CD4-positive, alpha-beta memory T cell (primary cell): Measurements from ENCODE around the gene RRAGC. TPM values are rescaled to one million over a fixed set of nuclear protein-coding genes. Genes with fewer than 3 reads are reported as not detected.

Experiments used
- CTCF ChIA-PET: fragments of 350-600 bp; sonication (Branson Sonifier 250); formaldehyde crosslinking; loops from one replicate; lab custom pipeline; 2021; ENCODE audit warnings: inconsistent platforms; ENCODE audit not compliant: partially characterized antibody; lab: Charles Lee
- POLR2A ChIA-PET: fragments of 350-600 bp; sonication (Branson Sonifier 250); formaldehyde crosslinking; loops from one replicate; lab custom pipeline; 2021; ENCODE audit not compliant: partially characterized antibody; lab: Charles Lee
- DNase-seq, 5 donors: peaks; one replicate each; pipeline versions ENCODE4 v3.0.0 to v3.0.0-alpha.2; 2020 to 2022; ENCODE audit warnings: mixed read lengths in 1 of 5
- H3K27ac ChIP-seq: one replicate; pipeline ENCODE4 v1.7.0; 2013; ENCODE audit warnings: low read depth, low read length
- H3K27me3 ChIP-seq: 2 replicates; pipeline ENCODE4 v1.7.0; 2013; ENCODE audit warnings: mild to moderate bottlenecking, low read length, moderate library complexity; ENCODE audit not compliant: insufficient read depth
- H3K36me3 ChIP-seq: 2 replicates; pipeline ENCODE4 v1.7.0; 2013; ENCODE audit warnings: mild to moderate bottlenecking, low read length, moderate library complexity; ENCODE audit not compliant: insufficient read depth
- H3K4me1 ChIP-seq: 2 replicates; pipeline ENCODE4 v1.7.0; 2013; ENCODE audit warnings: mild to moderate bottlenecking, low read length, moderate library complexity; ENCODE audit not compliant: insufficient read depth
- H3K4me3 ChIP-seq, 2 donors: one replicate each; pipeline ENCODE4 v1.7.0; 2013; ENCODE audit warnings: low read length in 2 of 2, mild to moderate bottlenecking in 1 of 2
- H3K9me3 ChIP-seq, 2 donors: one replicate each; pipeline ENCODE4 v1.7.0; 2013; ENCODE audit warnings: low read length in 2 of 2, control low read depth in 1 of 2; ENCODE audit not compliant: control insufficient read depth in 1 of 2
- H3K27ac Mint-ChIP-seq, 7 donors: one replicate each; pipeline ENCODE4 v1.8.0; 2020 to 2021; ENCODE audit warnings: mixed read lengths in 7 of 7, mild to moderate bottlenecking in 6 of 7, inconsistent platforms in 3 of 7, moderate library complexity in 3 of 7
- H3K27me3 Mint-ChIP-seq, 2 donors: one replicate each; pipeline ENCODE4 v1.8.0; 2020 to 2021; ENCODE audit warnings: mixed read lengths in 2 of 2
- H3K36me3 Mint-ChIP-seq, 2 donors: one replicate each; pipeline ENCODE4 v1.8.0; 2020 to 2021; ENCODE audit warnings: mixed read lengths in 2 of 2, inconsistent platforms in 1 of 2, mild to moderate bottlenecking in 1 of 2
- H3K4me1 Mint-ChIP-seq, 4 donors: one replicate each; pipeline ENCODE4 v1.8.0; 2020 to 2021; ENCODE audit warnings: mixed read lengths in 4 of 4, mild to moderate bottlenecking in 1 of 4
- H3K4me3 Mint-ChIP-seq, 8 donors: one replicate each; pipeline ENCODE4 v1.8.0; 2020 to 2021; ENCODE audit warnings: mixed read lengths in 8 of 8, mild to moderate bottlenecking in 7 of 8, moderate library complexity in 6 of 8, inconsistent platforms in 3 of 8
- H3K9me3 Mint-ChIP-seq, 8 donors: one replicate each; pipeline ENCODE4 v1.8.0; 2020 to 2021; ENCODE audit warnings: mixed read lengths in 8 of 8, mild to moderate bottlenecking in 5 of 8, inconsistent platforms in 3 of 8, moderate library complexity in 1 of 8
- intact Hi-C: fragments of 100-400 bp; cut with micrococcal nuclease; formaldehyde crosslinking; loops from one replicate; pipeline ENCODE4 v1.15.1; 2023
- polyA plus RNA-seq, 2 donors: library from polyadenylated mRNA; unstranded; fragments of 300-500 nt; fragmentation: Illumina TruSeq; gene quantifications; one replicate each; pipeline ENCODE4 v1.2.3, GENCODE V29; 2021
- total RNA-seq, 2 experiments: library from RNA; stranded (reverse); gene quantifications; one replicate each; pipeline ENCODE4 v1.2.3, GENCODE V29; 2021

The RRAGC gene
- total and polyA plus RNA-seq, 4 experiments from 2014 or later = 8.8 to 25.2 (median 16.8) TPM

GRCh38 chr1:38829368-38829767, 30.2 kb downstream of the RRAGC start:
- Mint-ChIP-seq H3K36me3 (no peaks in the 10 kb centered on the region), H3K9me3 (no peaks in the 10 kb centered on the region), H3K27ac (no peak overlapping the region), H3K4me1 (no peaks in the 10 kb centered on the region), H3K27me3 (peaks cover 27 to 31% of the 10 kb centered on the region in 2 donors), H3K4me3 (no peak overlapping the region)
- no peaks in the 10 kb centered on the region for H3K36me3 ChIP-seq
- no peak overlapping the region for H3K4me3 ChIP-seq
- H3K27me3 ChIP-seq = no peaks in the 10 kb centered on the region
- H3K9me3 ChIP-seq = no peaks in the 10 kb centered on the region
- no peaks in the 10 kb centered on the region for H3K4me1 ChIP-seq
- no peak for DNase-seq
- ChIA-PET POLR2A (no interaction called here), CTCF (interaction anchor here (0.7 kb wide), 2 partner anchors 11 to 1002 kb away, joined by 3 to 4 read pairs; no protein-coding TSS in a partner anchor)
- H3K27ac ChIP-seq = no peak overlapping the region
- intact Hi-C loops = no loop called here

GRCh38 chr1:38827318-38827717, 32.3 kb downstream of the RRAGC start:
- no peaks in the 10 kb centered on the region for H3K9me3 ChIP-seq
- no peaks in the 10 kb centered on the region for H3K36me3 ChIP-seq
- no peaks in the 10 kb centered on the region for H3K9me3 Mint-ChIP-seq
- ChIA-PET POLR2A (no interaction called here), CTCF (interaction anchor here (0.8 to 2.2 kb wide), 3 partner anchors 8 to 265 kb away, joined by 3 to 8 read pairs (median 3); no protein-coding TSS in a partner anchor)
- no peak overlapping the region for H3K4me3 Mint-ChIP-seq
- H3K4me1 Mint-ChIP-seq = no peaks in the 10 kb centered on the region
- H3K4me1 ChIP-seq = no peaks in the 10 kb centered on the region
- no peak overlapping the region for H3K4me3 ChIP-seq
- no peaks in the 10 kb centered on the region for H3K36me3 Mint-ChIP-seq
- no peak overlapping the region for H3K27ac ChIP-seq
- intact Hi-C loops = no loop called here
- H3K27me3 ChIP-seq = no peaks in the 10 kb centered on the region
- no peak for DNase-seq
- H3K27ac Mint-ChIP-seq = no peak overlapping the region
- H3K27me3 Mint-ChIP-seq = peaks cover 29 to 33% of the 10 kb centered on the region in 2 donors

- Mint-ChIP-seq H3K9me3 (no peaks in the 10 kb centered on the region), H3K36me3 (no peaks in the 10 kb centered on the region), H3K27ac (no peak overlapping the region), H3K4me3 (no peak overlapping the region), H3K4me1 (no peaks in the 10 kb centered on the region), H3K27me3 (peaks cover 29 to 32% of the 10 kb centered on the region in 2 donors)
- Histone ChIP-seq H3K4me3 (no peak overlapping the region), H3K27ac (no peak overlapping the region), H3K36me3 (no peaks in the 10 kb centered on the region), H3K9me3 (no peaks in the 10 kb centered on the region), H3K27me3 (no peaks in the 10 kb centered on the region), H3K4me1 (no peaks in the 10 kb centered on the region)
- ChIA-PET POLR2A (no interaction called here), CTCF (interaction anchor here (0.8 to 2.2 kb wide), 3 partner anchors 8 to 265 kb away, joined by 3 to 8 read pairs (median 3); no protein-coding TSS in a partner anchor)
- no peak for DNase-seq
- intact Hi-C loops = no loop called here
Measured at GRCh38 chr1:38826886-38827285, 32.7 kb downstream of the RRAGC start.

- Mint-ChIP-seq H3K9me3 (no peaks in the 10 kb centered on the region), H3K27me3 (peaks cover 29 to 32% of the 10 kb centered on the region in 2 donors), H3K36me3 (no peaks in the 10 kb centered on the region), H3K4me3 (no peak overlapping the region), H3K27ac (no peak overlapping the region), H3K4me1 (no peaks in the 10 kb centered on the region)
- H3K4me3 ChIP-seq = no peak overlapping the region
- no peak overlapping the region for H3K27ac ChIP-seq
- H3K27me3 ChIP-seq = no peaks in the 10 kb centered on the region
- intact Hi-C loops = no loop called here
- ChIA-PET POLR2A (no interaction called here), CTCF (interaction anchor here (1.2 kb wide), 1 partner anchor 9 kb away, joined by 3 read pairs; no protein-coding TSS in a partner anchor)
- DNase-seq = no peak
- no peaks in the 10 kb centered on the region for H3K4me1 ChIP-seq
- H3K36me3 ChIP-seq = no peaks in the 10 kb centered on the region
- H3K9me3 ChIP-seq = no peaks in the 10 kb centered on the region
Measured at GRCh38 chr1:38826262-38826661, 33.3 kb downstream of the RRAGC start.

GRCh38 chr1:38820860-38821259, 38.7 kb downstream of the RRAGC start:
- peaks cover 16% of the 10 kb centered on the region for H3K4me1 ChIP-seq
- peaks cover 2 to 16% (median 3%) of the 10 kb centered on the region in 4 donors for H3K4me1 Mint-ChIP-seq
- H3K9me3 ChIP-seq = no peaks in the 10 kb centered on the region
- H3K27me3 Mint-ChIP-seq = peaks cover 40 to 57% of the 10 kb centered on the region in 2 donors
- intact Hi-C loops = no loop called here
- no peaks in the 10 kb centered on the region for H3K36me3 Mint-ChIP-seq
- no peaks in the 10 kb centered on the region for H3K36me3 ChIP-seq
- ChIA-PET POLR2A (no interaction called here), CTCF (interaction anchor here (1.0 to 1.8 kb wide), 2 partner anchors 12 to 236 kb away, joined by 3 to 4 read pairs; no protein-coding TSS in a partner anchor)
- H3K4me3 ChIP-seq = no peak overlapping the region
- DNase-seq = no peak
- peaks cover 35% of the 10 kb centered on the region for H3K27me3 ChIP-seq
- H3K4me3 Mint-ChIP-seq = no peak overlapping the region
- no peak overlapping the region for H3K27ac ChIP-seq
- H3K9me3 Mint-ChIP-seq = peaks cover 0 to 3% (median 0%) of the 10 kb centered on the region in 8 donors
- no peak overlapping the region for H3K27ac Mint-ChIP-seq

- H3K27me3 Mint-ChIP-seq = peaks cover 43 to 57% of the 10 kb centered on the region in 2 donors
- POLR2A ChIA-PET = no interaction called here
- no peak overlapping the region for H3K4me3 Mint-ChIP-seq
- peaks cover 0 to 3% (median 0%) of the 10 kb centered on the region in 8 donors for H3K9me3 Mint-ChIP-seq
- H3K4me1 Mint-ChIP-seq = peaks cover 3 to 23% (median 6%) of the 10 kb centered on the region in 4 donors
- H3K27ac Mint-ChIP-seq = no peak overlapping the region
- H3K36me3 Mint-ChIP-seq = no peaks in the 10 kb centered on the region
- Histone ChIP-seq H3K4me1 (peaks cover 19% of the 10 kb centered on the region), H3K27me3 (peaks cover 41% of the 10 kb centered on the region), H3K9me3 (no peaks in the 10 kb centered on the region), H3K27ac (no peak overlapping the region), H3K36me3 (no peaks in the 10 kb centered on the region), H3K4me3 (no peak overlapping the region)
- no peak for DNase-seq
- intact Hi-C loops = loop anchor here (10.0 kb wide), 1 partner anchor 325 kb away; no protein-coding TSS in a partner anchor
- CTCF ChIA-PET = interaction anchor here (0.5 to 2.7 kb wide), 7 partner anchors 8 to 792 kb away, joined by 3 to 11 read pairs (median 4); no protein-coding TSS in a partner anchor
Measured at GRCh38 chr1:38819516-38819915, 40.1 kb downstream of the RRAGC start.

GRCh38 chr1:38819040-38819439, 40.5 kb downstream of the RRAGC start:
- H3K4me1 Mint-ChIP-seq = peaks cover 3 to 23% (median 6%) of the 10 kb centered on the region in 4 donors
- H3K4me3 ChIP-seq = no peak overlapping the region
- no peaks in the 10 kb centered on the region for H3K9me3 ChIP-seq
- peak overlapping the region in 3 of 8 donors; percentile 38 to 53 (median 46) for H3K4me3 Mint-ChIP-seq
- peaks cover 41% of the 10 kb centered on the region for H3K27me3 ChIP-seq
- no peaks in the 10 kb centered on the region for H3K36me3 Mint-ChIP-seq
- no peaks in the 10 kb centered on the region for H3K36me3 ChIP-seq
- H3K4me1 ChIP-seq = peaks cover 19% of the 10 kb centered on the region
- H3K27me3 Mint-ChIP-seq = peaks cover 47 to 57% of the 10 kb centered on the region in 2 donors
- POLR2A ChIA-PET = no interaction called here
- no peak for DNase-seq
- CTCF ChIA-PET = interaction anchor here (0.5 to 2.7 kb wide), 6 partner anchors 9 to 791 kb away, joined by 4 to 11 read pairs (median 5); no protein-coding TSS in a partner anchor
- peak overlapping the region in 1 of 7 donors; percentile 37 for H3K27ac Mint-ChIP-seq
- H3K9me3 Mint-ChIP-seq = peaks cover 0 to 3% (median 0%) of the 10 kb centered on the region in 8 donors
- intact Hi-C loops = loop anchor here (10.0 kb wide), 1 partner anchor 324 kb away; no protein-coding TSS in a partner anchor
- no peak overlapping the region for H3K27ac ChIP-seq
